HG02840 (cell line): ENCODE results near the gene CD151.

Source experiments
- ATAC-seq: cut with Tn5 transposase; IDR thresholded peaks from one replicate; pipeline ENCODE4 v1.9.1; 2021; ENCODE audit warnings: mild to moderate bottlenecking, moderate library complexity, moderate number of reproducible peaks; ENCODE audit not compliant: unreplicated experiment, low FRiP score

Gene CD151

GRCh38 chr11:832529-833113 lies at the start of gene CD151:
Gene CD151, plus strand, starts transcription at chr11:832952. Its CDS starts 3,118 bp downstream, at chr11:836070.
- no peak for ATAC-seq

- no peak for ATAC-seq
These were observed 49.2 kb upstream of the CD151 start for GRCh38 chr11:783581-784015.

DNA sequence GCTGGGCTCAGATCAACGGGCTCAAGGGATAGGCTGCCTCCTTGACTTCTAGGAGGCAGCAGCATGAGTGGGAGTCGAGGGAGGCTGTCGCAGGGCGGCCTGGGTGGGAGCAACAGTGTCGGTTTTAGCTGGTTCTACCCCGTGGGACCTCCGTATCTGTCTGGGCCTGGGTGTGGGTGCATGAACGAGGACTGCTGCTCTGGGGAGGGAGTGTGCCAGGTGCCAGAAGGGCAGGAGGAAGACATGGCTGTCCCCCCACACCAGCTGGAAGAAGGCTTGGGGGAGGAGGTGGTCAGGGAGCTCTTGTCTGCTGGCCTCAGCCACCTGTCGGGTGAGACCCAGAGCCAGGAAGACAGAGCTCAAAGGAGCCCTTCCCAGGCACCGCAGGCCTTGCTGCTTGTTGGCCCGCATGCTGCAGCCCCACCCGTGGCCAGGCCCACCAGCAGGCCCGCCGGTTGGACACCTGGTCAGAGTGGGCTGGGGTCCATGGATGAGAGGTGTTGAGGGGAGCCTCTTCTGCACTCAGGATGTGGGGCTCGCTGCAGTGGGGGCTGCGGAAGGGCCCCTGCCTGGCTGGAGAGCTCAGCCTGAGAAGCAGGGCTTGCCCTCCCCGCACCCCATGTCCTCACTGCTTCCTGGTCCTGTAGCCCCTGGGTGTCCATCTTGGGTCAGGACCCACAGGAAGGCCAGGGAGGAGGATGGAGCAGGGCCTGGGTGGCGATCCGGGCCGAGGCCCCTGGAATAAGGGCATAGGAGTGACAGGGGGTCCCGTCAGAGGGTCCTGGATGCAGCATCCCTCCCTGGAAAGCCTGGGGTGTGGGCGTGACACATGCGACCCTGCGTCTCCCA lies 46.3 kb upstream of the CD151 start:
- ATAC-seq: no peak

DNA sequence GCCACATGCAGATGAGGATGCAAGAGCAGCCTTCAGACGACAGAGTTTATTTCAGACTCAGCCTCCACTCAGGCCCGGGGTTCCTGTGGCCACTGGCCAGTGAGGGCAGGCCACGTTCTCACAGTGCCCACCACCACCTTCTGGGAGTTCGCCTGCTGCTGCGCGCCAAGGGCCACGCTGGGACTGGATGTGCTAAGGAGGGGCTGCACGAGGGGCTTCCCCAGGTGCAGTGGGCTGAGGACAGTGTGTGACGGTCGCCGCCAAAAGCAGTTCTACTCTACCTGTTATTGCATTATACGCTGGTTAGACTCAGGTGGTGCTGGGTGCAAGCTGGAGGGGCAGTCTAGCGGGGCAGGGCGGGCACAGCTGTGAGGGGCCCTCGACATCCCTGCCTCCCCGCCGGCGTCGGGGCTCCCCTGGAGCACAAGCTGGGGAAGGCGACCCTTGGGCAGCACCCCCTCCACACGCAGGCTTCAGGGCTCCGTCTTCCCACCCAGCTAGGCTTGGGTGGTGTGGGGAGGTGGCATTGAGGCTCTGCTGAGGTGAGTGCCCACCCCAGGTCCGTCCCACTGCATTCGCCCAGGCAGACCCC lies 45.6 kb upstream of the CD151 start:
- ATAC-seq: no peak

DNA sequence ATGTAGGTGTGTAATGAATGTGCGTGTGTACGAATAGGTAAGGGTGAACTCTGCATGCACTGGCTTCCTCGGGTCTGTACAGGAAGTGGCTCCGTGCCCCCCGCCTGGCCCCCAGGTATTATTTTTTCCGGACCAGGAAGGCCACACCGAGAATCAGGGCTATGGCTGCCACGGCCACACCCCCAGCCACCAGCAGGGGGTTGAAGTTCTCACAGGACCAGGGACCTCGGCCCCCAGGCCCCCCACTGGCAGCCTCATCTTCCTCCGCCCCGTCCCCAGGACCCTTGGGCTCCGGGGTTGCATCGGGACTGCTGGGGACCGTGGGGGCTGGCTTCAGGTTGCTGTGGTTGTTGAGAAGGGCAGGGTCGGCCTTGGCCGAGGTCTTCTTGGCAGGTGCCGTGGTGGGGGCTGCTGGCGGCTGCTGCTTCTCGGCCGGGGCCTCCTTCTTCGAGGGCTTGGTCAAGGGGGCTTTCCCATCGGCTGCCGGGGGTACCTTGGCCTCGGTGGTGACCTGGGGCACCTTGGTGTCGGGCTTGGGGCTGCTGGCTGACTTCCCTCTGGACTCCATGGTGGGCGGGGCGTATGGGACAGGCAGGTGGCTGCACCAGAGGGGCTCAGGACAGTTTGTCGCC lies 44.6 kb upstream of the CD151 start:
- no peak for ATAC-seq

GRCh38 chr11:788953-789940 lies 43.5 kb upstream of the CD151 start:
- ATAC-seq: no peak

DNA sequence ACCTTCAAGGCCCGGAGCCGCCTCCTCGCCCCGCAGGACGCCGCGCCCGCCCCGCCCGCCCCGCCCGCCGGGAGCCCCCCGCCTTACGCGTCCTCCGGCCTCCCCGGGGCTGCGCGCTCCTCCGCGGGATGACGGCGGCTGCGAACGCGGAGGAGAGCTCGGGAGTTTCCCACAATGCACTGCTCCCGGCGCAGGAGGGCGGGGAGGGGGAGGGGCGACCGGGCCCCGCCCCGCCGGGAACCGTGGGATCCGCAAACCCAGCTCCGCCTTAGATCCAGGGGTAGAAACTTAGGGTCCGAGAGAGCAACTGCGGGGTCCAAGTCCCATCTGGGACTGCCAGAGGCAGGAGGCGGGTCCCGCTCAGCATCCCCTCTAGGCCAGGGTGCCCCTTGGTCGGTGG lies 42.8 kb upstream of the CD151 start, which contains the start of gene CEND1:
Gene CEND1 (minus strand): TSS at position 148 of the 400 bp plus-strand sequence. CDS start 1,514 bp downstream, outside the sequence.
- no peak for ATAC-seq

DNA sequence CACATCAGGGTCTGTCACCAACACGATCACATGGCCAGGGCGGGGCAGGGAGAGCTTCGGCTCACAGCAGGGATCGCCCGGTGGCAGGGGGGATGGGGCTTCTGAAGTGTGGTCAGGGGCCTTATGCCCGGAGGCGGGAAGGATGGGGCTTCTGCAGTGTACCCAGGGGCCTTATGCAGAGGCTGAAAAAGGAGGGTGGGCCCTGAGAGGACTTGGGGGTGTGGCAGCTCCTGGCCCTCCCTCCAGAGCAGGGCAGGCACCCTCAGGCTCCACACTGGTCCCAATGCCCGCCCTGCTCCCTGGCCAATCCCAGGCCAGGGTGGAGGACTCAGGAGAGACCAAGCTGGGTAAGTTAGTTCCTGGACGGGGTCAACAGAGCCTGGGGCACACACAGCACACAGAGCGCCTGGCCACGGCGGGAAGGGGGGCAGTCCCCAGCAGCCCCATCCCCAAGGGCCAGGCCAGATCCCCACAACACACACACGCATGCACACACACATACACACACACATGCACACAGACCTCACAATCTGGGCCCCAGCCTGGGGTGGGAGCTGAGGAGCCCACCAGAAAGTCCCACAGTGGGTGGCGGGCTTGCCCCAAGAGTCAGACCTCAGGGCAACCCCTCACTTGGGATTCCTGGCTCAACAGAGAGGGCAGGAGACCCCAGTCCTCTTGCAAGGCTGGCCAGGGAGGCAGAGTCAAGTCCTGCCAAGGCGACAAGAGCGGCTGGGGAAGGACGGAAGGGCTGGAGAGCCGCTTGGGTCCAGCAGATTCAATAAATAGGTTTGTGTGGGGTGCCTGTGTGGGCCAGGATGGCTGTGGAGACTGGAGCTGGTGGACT lies 41.8 kb upstream of the CD151 start:
- no peak for ATAC-seq

DNA sequence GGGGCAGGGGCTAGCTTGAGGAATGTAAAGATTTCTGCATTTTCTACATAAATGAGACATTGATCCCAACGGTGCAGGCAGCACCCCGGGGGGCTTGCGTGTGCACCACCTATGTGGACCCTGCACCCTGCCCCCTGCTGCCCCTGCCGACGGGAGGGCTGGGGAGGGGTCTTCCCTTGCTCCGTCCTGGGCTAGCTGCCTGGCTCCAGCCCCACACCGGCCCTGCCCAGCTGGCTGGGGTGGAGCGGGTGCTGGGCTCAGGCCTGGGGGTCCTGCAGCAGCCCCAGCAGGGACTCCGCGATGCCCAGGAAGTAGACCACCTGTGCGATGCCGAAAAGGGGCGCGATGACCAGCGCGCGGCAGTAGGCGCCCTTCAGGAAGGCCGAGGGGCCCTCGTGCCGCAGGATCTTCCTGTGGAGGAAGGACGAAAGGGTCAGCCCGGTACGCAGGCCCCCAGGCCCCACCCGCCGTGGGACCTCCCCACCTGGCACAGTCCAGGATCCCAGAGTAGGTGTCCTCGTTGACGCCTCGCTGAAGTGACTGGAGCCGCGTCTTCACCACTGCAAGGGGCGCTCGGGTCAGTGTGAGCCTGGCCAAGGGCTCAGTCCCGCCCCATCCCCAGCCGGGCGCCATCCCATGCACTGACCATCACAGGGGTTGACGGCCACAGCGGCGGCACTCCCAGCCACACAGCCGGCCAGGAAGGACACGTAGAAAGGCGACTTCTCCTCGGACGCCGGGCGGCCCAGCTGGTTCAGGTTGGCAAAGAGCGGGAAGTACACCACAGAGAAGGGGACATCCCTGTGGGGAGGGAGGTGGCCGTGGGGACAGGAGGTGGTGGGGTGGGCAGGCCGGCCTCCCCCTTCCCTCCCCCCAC lies 40.9 kb upstream of the CD151 start:
- ATAC-seq: no peak

GRCh38 chr11:792535-792821 lies 40.3 kb upstream of the CD151 start:
- no peak for ATAC-seq

DNA sequence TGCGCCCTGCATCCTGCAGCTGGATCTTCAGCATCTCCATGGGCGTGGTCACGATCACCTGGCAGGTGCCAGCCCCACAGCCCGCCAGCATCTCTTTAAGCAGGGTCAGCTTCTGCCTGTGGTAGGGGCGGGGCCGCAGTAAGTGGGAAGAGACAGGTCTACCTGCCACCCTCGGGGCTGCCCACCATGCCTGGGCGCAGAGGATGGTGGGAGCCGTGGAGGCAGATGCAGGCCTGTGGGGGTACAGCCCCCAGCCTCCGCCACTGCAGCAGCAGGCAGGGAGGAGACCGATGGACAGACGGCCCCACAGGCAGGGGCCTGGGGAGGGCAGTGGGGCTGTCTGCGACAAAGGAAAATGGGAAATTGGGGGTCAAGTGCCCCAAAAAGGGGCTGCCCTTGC lies 39.9 kb upstream of the CD151 start:
- no peak for ATAC-seq

DNA sequence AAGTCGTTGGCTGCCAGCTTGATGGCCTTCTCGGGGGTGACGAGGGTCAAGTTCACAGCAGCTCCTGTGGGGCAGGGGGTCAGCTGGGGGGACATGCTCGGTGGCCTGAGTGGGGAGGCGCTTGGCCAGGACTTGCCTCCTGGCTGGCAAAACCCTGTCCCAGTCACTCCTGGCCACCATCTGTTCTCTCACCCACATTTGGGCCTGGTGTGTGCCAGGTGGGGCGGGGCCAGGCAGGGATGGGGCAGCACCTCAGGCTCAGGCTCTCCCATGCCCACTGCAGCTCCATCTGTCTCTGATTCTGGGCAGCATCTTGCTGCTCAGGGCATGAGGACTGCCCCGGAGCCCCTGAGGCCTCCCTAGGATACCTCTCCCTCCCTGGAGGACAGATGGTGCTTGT lies 39.2 kb upstream of the CD151 start:
- ATAC-seq: no peak

DNA sequence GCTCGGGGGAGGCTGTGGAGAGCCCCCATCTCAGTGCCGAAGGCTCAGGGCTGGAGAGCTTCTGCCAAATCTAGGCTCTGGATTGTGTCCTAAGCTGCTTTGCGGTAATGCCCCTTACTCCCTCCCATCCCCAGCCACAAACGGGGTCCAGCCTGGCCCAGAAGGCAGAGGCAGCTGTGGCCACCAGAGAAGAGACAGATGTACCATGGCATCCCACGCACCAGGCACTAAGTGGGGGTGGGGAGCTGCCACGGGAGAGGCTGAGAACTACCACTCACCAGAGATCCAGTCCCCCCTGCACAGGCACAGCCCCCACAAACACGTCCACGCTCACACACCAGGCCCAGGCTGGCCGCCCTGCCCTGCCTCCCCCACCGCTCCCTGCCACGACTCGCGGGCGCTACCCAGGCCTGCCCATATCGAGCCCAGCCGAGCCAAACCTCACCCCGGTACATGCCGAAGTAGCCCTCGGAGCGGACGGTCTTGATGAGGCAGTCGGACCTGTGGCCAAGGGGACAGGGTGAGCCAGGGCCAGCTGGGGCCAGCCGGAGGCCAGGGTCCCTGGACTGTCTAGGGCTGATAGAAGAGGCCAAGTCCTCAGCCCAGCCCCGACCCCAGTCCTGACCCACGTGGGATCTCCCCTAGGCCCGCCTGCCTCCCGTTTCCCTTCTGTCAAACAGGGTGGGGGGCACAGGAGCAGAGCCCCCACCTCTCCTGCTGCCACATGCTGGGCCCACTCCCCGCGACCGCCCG lies 38.6 kb upstream of the CD151 start:
- no peak for ATAC-seq

GRCh38 chr11:794766-795633 lies 37.8 kb upstream of the CD151 start:
- no peak for ATAC-seq

- no peak for ATAC-seq
These were observed 36.9 kb upstream of the CD151 start for GRCh38 chr11:795634-796564.
